M059J (cell line): ENCODE measurements around the gene TCL1A. TPM values are rescaled to one million over a fixed set of nuclear protein-coding genes. Genes with fewer than 3 reads are reported as not detected.
A peak's percentile ranks its signal among the peaks of the same experiment; 100 is the strongest.
"Not testable (repeated sequence)": the region's sequence is repeated elsewhere in the genome, so short reads cannot be mapped to it uniquely, and the experiment has no call there.

Experiments
- DNase-seq: peaks from one replicate; pipeline ENCODE4 v3.0.0-alpha.2; 2012; ENCODE audit warnings: low read depth
- total RNA-seq: library from RNA; depleted of rRNA; stranded (reverse); fragments of >200 nt; shearing (Covaris generic); gene quantifications from 2 replicates; pipeline ENCODE4 v1.2.3, GENCODE V29; 2014; rRNA removed

The TCL1A gene
- total RNA-seq: not detected in 2 replicates

GRCh38 chr14:95713596-95714371, at the start of gene TCL1A:
Gene TCL1A, minus strand, starts transcription at chr14:95714125. Its CDS starts 59 bp downstream, at chr14:95714066.
- DNase-seq: no peak

- DNase-seq: not testable (repeated sequence)
Observed at GRCh38 chr14:95763032-95763431, 49.1 kb upstream of the TCL1A start.

- DNase-seq: no peak
Observed at GRCh38 chr14:95761436-95761835, 47.5 kb upstream of the TCL1A start.

GRCh38 chr14:95760596-95760995, 46.7 kb upstream of the TCL1A start:
- no peak for DNase-seq

GRCh38 chr14:95759941-95760340, 46.0 kb upstream of the TCL1A start:
- no peak for DNase-seq

GRCh38 chr14:95758331-95758730, 44.4 kb upstream of the TCL1A start:
- DNase-seq: no peak

- DNase-seq: no peak
Observed at GRCh38 chr14:95756751-95757150, 42.8 kb upstream of the TCL1A start.

GRCh38 chr14:95756127-95756526, 42.2 kb upstream of the TCL1A start:
- DNase-seq: no peak

GRCh38 chr14:95741781-95742180, 27.9 kb upstream of the TCL1A start:
- DNase-seq: no peak

GRCh38 chr14:95741038-95741490, 27.1 kb upstream of the TCL1A start:
- peak; percentile 72 for DNase-seq

- no peak for DNase-seq
Observed at GRCh38 chr14:95739356-95739755, 25.4 kb upstream of the TCL1A start.

GRCh38 chr14:95733212-95733611, 19.3 kb upstream of the TCL1A start:
- no peak for DNase-seq

GRCh38 chr14:95730126-95730525, 16.2 kb upstream of the TCL1A start:
- no peak for DNase-seq

- DNase-seq: not testable (repeated sequence)
Observed at GRCh38 chr14:95729402-95730028, 15.6 kb upstream of the TCL1A start.

- no peak for DNase-seq
Observed at GRCh38 chr14:95727056-95727700, 13.3 kb upstream of the TCL1A start.

GRCh38 chr14:95725685-95726336, 11.9 kb upstream of the TCL1A start:
- DNase-seq: no peak

GRCh38 chr14:95722525-95723190, 8.7 kb upstream of the TCL1A start:
- DNase-seq: no peak

GRCh38 chr14:95712398-95712797, 1.5 kb downstream of the TCL1A start:
- no peak for DNase-seq

- no peak for DNase-seq
Observed at GRCh38 chr14:95711476-95712176, 2.3 kb downstream of the TCL1A start.

GRCh38 chr14:95710106-95710505, 3.8 kb downstream of the TCL1A start:
- DNase-seq: no peak

GRCh38 chr14:95707327-95707726, 6.6 kb downstream of the TCL1A start:
- no peak for DNase-seq
